ENCODE measurements around the gene BOD1. TPM values are rescaled to one million over a fixed set of nuclear protein-coding genes. Genes with fewer than 3 reads are reported as not detected.

BOD1 gene
- polyA plus RNA-seq, 2 of the 4 experiments (the other 2 are of a cell fraction) = 59.1 to 102 TPM

GRCh38 chr5:173618927-173619519 lies 2.6 kb upstream of the BOD1 start:
- H3K4me2 ChIP-seq = peak overlapping the region; percentile 50; the same call in 2 of the 3 replicates
- CTCF ChIA-PET = interaction anchor here (0.5 to 13.6 kb wide), 33 partner anchors 9 to 710 kb away, joined by 3 to 229 read pairs (median 5); partner anchors contain the start of gene C5orf47
- POLR2A ChIA-PET = interaction anchor here (1.0 kb wide), 1 partner anchor 353 kb away, joined by 3 read pairs; no protein-coding TSS in a partner anchor
- FAIRE-seq (peak; percentile 63), DNase-seq (ENCODE audit: low read depth in 1 of 2, low spot score in 1 of 2) (peak; percentile 68 to 76), ATAC-seq (no peak)
- no peak for TF ChIP-seq RCOR1 (IDR thresholded peaks at IDR 0.05; ENCODE audit: low read depth, low read length)
- TF ChIP-seq ZFP36 (IDR thresholded peaks at IDR 0.05; ENCODE audit: borderline replicate concordance, partially characterized antibody) = no peak
- TF ChIP-seq SMC3 (IDR thresholded peaks at IDR 0.05) = peak; percentile 99
- TF ChIP-seq CTCF (IDR thresholded peaks at IDR 0.05) = peak; percentile 95
- peak; percentile 98 to 99 for TF ChIP-seq RAD21 (conservative IDR thresholded peaks at IDR 0.05 in 1 of 2, IDR thresholded peaks at IDR 0.05 in 1 of 2)
- no peak for TF ChIP-seq KDM5A (IDR thresholded peaks at IDR 0.05)
- 0 out of 2 replicates have a peak, but pooled peaks have one; percentile 23 for TF ChIP-seq USF2 (IDR thresholded peaks at IDR 0.05)
- TF ChIP-seq HDAC2 (IDR thresholded peaks at IDR 0.05) = no peak
- H3K4me3 ChIP-seq = no peak overlapping the region
- H3K4me1 ChIP-seq = peaks cover 37% of the 10 kb centered on the region
- H3K9me3 ChIP-seq = no peaks in the 10 kb centered on the region
- peak overlapping the region; percentile 73 to 76 for H3K27ac ChIP-seq
- 3% methylated on average over 7 of the region's 7 CpGs for WGBS (ENCODE audit: missing lambda C conversion rate)

GRCh38 chr5:173615884-173616576 lies 420 bp downstream of the BOD1 start:
- peak; percentile 28; the same call in 1 of the 2 replicates for TF ChIP-seq KDM5A (IDR thresholded peaks at IDR 0.05)
- TF ChIP-seq ATOH8 (CRISPR knock-in tag; IDR thresholded peaks at IDR 0.05; ENCODE audit: low read depth) = no peak
- TF ChIP-seq TFCP2L1 (CRISPR knock-in tag; IDR thresholded peaks at IDR 0.05) = 0 out of 2 replicates have a peak, but pooled peaks have one; percentile 46
- TF ChIP-seq KDM1A (IDR thresholded peaks at IDR 0.05; ENCODE audit: low read depth) = no peak
- peak; percentile 46 for TF ChIP-seq SMC3 (IDR thresholded peaks at IDR 0.05)
- TF ChIP-seq MAX (IDR thresholded peaks at IDR 0.05) = peak; percentile 91
- no peak for TF ChIP-seq CBX2 (IDR thresholded peaks at IDR 0.05; ENCODE audit: borderline replicate concordance, low read depth)
- no peak for TF ChIP-seq HDAC2 (IDR thresholded peaks at IDR 0.05)
- TF ChIP-seq CTCF (IDR thresholded peaks at IDR 0.05) = peak; percentile 53
- peak in 1 of 2 experiments; percentile 37; a peak in 3 of 5 replicates for TF ChIP-seq RAD21 (conservative IDR thresholded peaks at IDR 0.05 in 1 of 2, IDR thresholded peaks at IDR 0.05 in 1 of 2)
- TF ChIP-seq HOXB5 (CRISPR knock-in tag; IDR thresholded peaks at IDR 0.05) = no peak
- peak; percentile 74 for TF ChIP-seq USF2 (IDR thresholded peaks at IDR 0.05)
- no peak for TF ChIP-seq HES2 (IDR thresholded peaks at IDR 0.05)
- peak; percentile 88 for TF ChIP-seq BHLHE40 (IDR thresholded peaks at IDR 0.05; ENCODE audit: low read depth, low read length)
- peak; percentile 92 for TF ChIP-seq PHF8 (IDR thresholded peaks at IDR 0.05; ENCODE audit: borderline replicate concordance, low read depth)
- H3K4me1 ChIP-seq = peaks cover 40% of the 10 kb centered on the region
- ChIA-PET POLR2A (interaction anchor here (0.7 to 2.0 kb wide), 10 partner anchors 24 to 357 kb away, joined by 3 to 12 read pairs (median 6); partner anchors contain the start of genes CPEB4 and STC2), CTCF (interaction anchor here (0.6 to 13.6 kb wide), 37 partner anchors 9 to 909 kb away, joined by 3 to 229 read pairs (median 4); partner anchors contain the start of genes C5orf47 and STC2)
- WGBS (ENCODE audit: missing lambda C conversion rate) = 0% methylated on average over 9 of the region's 55 CpGs
- peak; percentile 72 to 80 for DNase-seq (ENCODE audit: low read depth in 1 of 2, low spot score in 1 of 2)
- peak overlapping the region; percentile 92 to 98 for H3K27ac ChIP-seq
- FAIRE-seq = no peak
- peak overlapping the region; percentile 88 for H3K4me3 ChIP-seq
- peak; percentile 79 to 80 for ATAC-seq
- no peaks in the 10 kb centered on the region for H3K9me3 ChIP-seq
- H3K4me2 ChIP-seq = peak overlapping the region; percentile 83

All from A549 (cell line).